HCT116 (cell line): ENCODE results near the gene RHOBTB1. TPM values are rescaled to one million over a fixed set of nuclear protein-coding genes. Genes with fewer than 3 reads are reported as not detected.

Experiments
- ATAC-seq: fragments of 200-7000 bp; cut with Tn5 transposase; 2 replicates; pipeline ENCODE4 v1.9.1; 2020; ENCODE audit warnings: mild to moderate bottlenecking, moderate library complexity
- BruUV-seq: library from RNA; stranded (reverse); fragments of 400-500 nt; replicated peaks from 2 replicates; lab custom pipeline; 2021; lab: Mats Ljungman, UMichigan
- CTCF ChIA-PET: fragments of 300-600 bp; sonication (Branson Sonifier 250); formaldehyde crosslinking; loops from one replicate; lab custom pipeline; 2021; ENCODE audit warnings: antibody characterized with exemption; lab: Charles Lee
- POLR2A ChIA-PET: fragments of 300-600, 350-600 bp; sonication (Branson Sonifier 250); formaldehyde crosslinking; loops from one replicate; lab custom pipeline; 2021; ENCODE audit warnings: antibody characterized with exemption; lab: Charles Lee
- RAD21 ChIA-PET, 2 experiments: fragments of 300-600 bp; sonication (Branson Sonifier 250); formaldehyde crosslinking; loops; one replicate each; lab custom pipeline; 2023; ENCODE audit warnings: low total read pairs in 2 of 2; ENCODE audit not compliant: uncharacterized antibody in 2 of 2, unreplicated experiment in 2 of 2, low non-redundant PET in 1 of 2; lab: Charles Lee
- DNase-seq: peaks from one replicate; pipeline ENCODE4 v3.0.0-alpha.2; 2010; ENCODE audit warnings: low read depth, low spot score
- H2AFZ ChIP-seq: fragments of 200-600 bp; shearing (Covaris generic), sonication (generic); 2 replicates; pipeline ENCODE4 v1.6.1; 2017; ENCODE audit warnings: low read depth, mixed run types, mixed read lengths, antibody characterized with exemption, low read length; ENCODE audit not compliant: poor library complexity, severe bottlenecking
- H3K27ac ChIP-seq: 2 replicates; pipeline ENCODE4 v1.5.1; 2012; ENCODE audit warnings: low read depth, low read length
- H3K27me3 ChIP-seq: fragments of 200-600 bp; sonication (generic); 2 replicates; pipeline ENCODE4 v1.6.1; 2016; ENCODE audit warnings: mixed run types, low read length, mixed read lengths; ENCODE audit not compliant: insufficient read depth
- H3K36me3 ChIP-seq, 2 experiments: fragments of 200-500 bp in 1 of 2; fragments of 200-600 bp in 1 of 2; sonication (Bioruptor generic) in 1 of 2; sonication (generic) in 1 of 2; 2 replicates each; pipeline versions ENCODE4 v1.5.1 to v1.6.1; 2014 to 2016; ENCODE audit warnings: low read length in 2 of 2, inconsistent platforms in 1 of 2, mixed read lengths in 1 of 2, mixed run types in 1 of 2; ENCODE audit not compliant: insufficient read depth in 2 of 2, control insufficient read depth in 1 of 2
- H3K4me1 ChIP-seq, 2 experiments: fragments of 200-600 bp in 1 of 2; sonication (generic) in 1 of 2; 2 replicates each; pipeline versions ENCODE4 v1.5.1 to v1.6.1; 2012 to 2017; ENCODE audit warnings: low read length in 2 of 2, inconsistent platforms in 1 of 2, mild to moderate bottlenecking in 1 of 2, mixed read lengths in 1 of 2, mixed run types in 1 of 2, moderate library complexity in 1 of 2; ENCODE audit not compliant: insufficient read depth in 2 of 2, control insufficient read depth in 1 of 2
- H3K4me2 ChIP-seq: fragments of 200-600 bp; sonication (generic); 2 replicates; pipeline ENCODE4 v1.6.1; 2017; ENCODE audit warnings: mixed run types, low read length, mixed read lengths
- H3K4me3 ChIP-seq, 2 experiments: fragments of 200-600 bp in 1 of 2; sonication (generic) in 1 of 2; replicated peaks in 1 of 2; 2 replicates each; pipeline ENCODE4 v1.5.1; 2011 to 2016; ENCODE audit warnings: low read length in 2 of 2, control low read depth in 1 of 2, low read depth in 1 of 2, mild to moderate bottlenecking in 1 of 2, mixed read lengths in 1 of 2, mixed run types in 1 of 2
- H3K79me2 ChIP-seq: fragments of 200-600 bp; sonication (generic); 2 replicates; pipeline ENCODE4 v1.6.1; 2017; ENCODE audit warnings: mild to moderate bottlenecking, mixed run types, low read length, moderate library complexity, mixed read lengths; ENCODE audit not compliant: insufficient read depth
- H3K9ac ChIP-seq: fragments of 200-600 bp; sonication (generic); 2 replicates; pipeline ENCODE4 v1.6.1; 2016; ENCODE audit warnings: low read length, mixed read lengths
- H3K9me2 ChIP-seq: fragments of 200-600 bp; sonication (generic), shearing (Covaris generic); 2 replicates; pipeline ENCODE4 v1.6.1; 2017; ENCODE audit warnings: mixed run types, mild to moderate bottlenecking, moderate library complexity; ENCODE audit not compliant: insufficient read depth
- H3K9me3 ChIP-seq, 2 experiments: fragments of 200-500 bp in 1 of 2; fragments of 200-600 bp in 1 of 2; sonication (Bioruptor generic) in 1 of 2; sonication (generic) in 1 of 2; 2 replicates each; pipeline ENCODE4 v1.6.1; 2014 to 2017; ENCODE audit warnings: low read length in 2 of 2, mixed read lengths in 2 of 2, inconsistent platforms in 1 of 2, low read depth in 1 of 2, mild to moderate bottlenecking in 1 of 2, mixed run types in 1 of 2, moderate library complexity in 1 of 2; ENCODE audit not compliant: control insufficient read depth in 1 of 2, insufficient read depth in 1 of 2
- H4K20me1 ChIP-seq: fragments of 200-600 bp; sonication (generic), shearing (Covaris generic); 2 replicates; pipeline ENCODE4 v1.6.1; 2017; ENCODE audit warnings: mixed run types, mild to moderate bottlenecking, moderate library complexity; ENCODE audit not compliant: insufficient read depth
- ATF3 ChIP-seq: IDR thresholded peaks from 2 replicates; pipeline ENCODE4 v1.6.1; 2012
- CTCF ChIP-seq, 3 experiments: fragments of 200-600 bp in 1 of 3; sonication (generic) in 1 of 3; IDR thresholded peaks in 2 of 3; conservative IDR thresholded peaks in 1 of 3; 2 replicates each; pipeline ENCODE4 v1.5.1; 2012 to 2017; ENCODE audit warnings: low read depth in 2 of 3, low read length in 2 of 3, antibody characterized with exemption in 1 of 3, borderline replicate concordance in 1 of 3, control low read depth in 1 of 3, mild to moderate bottlenecking in 1 of 3, mixed read lengths in 1 of 3, mixed run types in 1 of 3, moderate library complexity in 1 of 3; ENCODE audit not compliant: insufficient read depth in 1 of 3
- EGR1 ChIP-seq: IDR thresholded peaks from 2 replicates; pipeline ENCODE4 v1.6.1; 2012; ENCODE audit warnings: low read depth
- MAX ChIP-seq: IDR thresholded peaks from 2 replicates; pipeline ENCODE4 v1.6.1; 2012
- POLR2A ChIP-seq: IDR thresholded peaks from 2 replicates; pipeline ENCODE4 v1.7.0; 2011; ENCODE audit warnings: borderline replicate concordance; ENCODE audit not compliant: insufficient read depth, insufficient read length; ENCODE audit errors: extremely low read depth
- POLR2AphosphoS5 ChIP-seq: IDR thresholded peaks from 2 replicates; pipeline ENCODE4 v1.6.1; 2011; ENCODE audit warnings: mild to moderate bottlenecking, low read depth, low read length, moderate library complexity
- REST ChIP-seq: IDR thresholded peaks from 2 replicates; pipeline ENCODE4 v1.6.1; 2012; ENCODE audit warnings: low read depth
- SRF ChIP-seq: IDR thresholded peaks from 2 replicates; pipeline ENCODE4 v1.6.1; 2012; ENCODE audit warnings: low read depth
- intact Hi-C: fragments of 100-400 bp; cut with micrococcal nuclease; formaldehyde crosslinking; loops from 2 replicates; pipeline ENCODE4 v1.10.0; 2022
- total RNA-seq: library from RNA; stranded (reverse); gene quantifications from one replicate; pipeline ENCODE4 v1.2.1, GENCODE V29; 2021; ENCODE audit not compliant: unreplicated experiment

The RHOBTB1 gene
- total RNA-seq, 1 experiment from 2014 or later: 1.6 TPM

- Histone ChIP-seq H3K79me2 (no peaks in the 10 kb centered on the region), H3K9ac (no peak overlapping the region), H3K4me2 (no peak overlapping the region), H4K20me1 (no peaks in the 10 kb centered on the region)
- no peak for TF ChIP-seq POLR2A
- no peak for TF ChIP-seq POLR2AphosphoS5
- no peak for TF ChIP-seq REST
- no peak for TF ChIP-seq ATF3
- no peak for TF ChIP-seq CTCF (IDR thresholded peaks at IDR 0.05 in 2 of 3, conservative IDR thresholded peaks at IDR 0.05 in 1 of 3; ENCODE audit: borderline replicate concordance in 1 of 3, insufficient read depth in 1 of 3, low read depth in 2 of 3, low read length in 2 of 3)
- no peak for TF ChIP-seq MAX
- TF ChIP-seq EGR1: no peak
- TF ChIP-seq SRF: no peak
- TF ChIP-seq, all 23 proteins: peak for 0
- Histone ChIP-seq H3K4me3 (no peak overlapping the region), H3K4me1 (no peaks in the 10 kb centered on the region), H3K9me2 (no peaks in the 10 kb centered on the region), H3K27me3 (no peaks in the 10 kb centered on the region), H3K36me3 (no peaks in the 10 kb centered on the region), H3K9me3 (no peaks in the 10 kb centered on the region), H3K27ac (no peak overlapping the region), H2AFZ (no peak overlapping the region)
- intact Hi-C loops: no loop called here
- CTCF ChIA-PET: no interaction called here
- POLR2A ChIA-PET: no interaction called here
- BruUV-seq: no TSS peak
- RAD21 ChIA-PET: no interaction called here
- no peak for ATAC-seq
- DNase-seq: no peak
These were observed 46.7 kb upstream of the RHOBTB1 start for GRCh38 chr10:60990663-60991062.
